Midbrain (tissue), 1 donor: Measurements from ENCODE around the gene ARV1.

Experiments used
- DNase-seq: peaks from one replicate; lab custom pipeline; 2025; lab: John Stamatoyannopoulos, UW

Gene ARV1

GRCh38 chr1:230978491-230979388 lies at the start of gene ARV1, which contains the start of gene TTC13:
Gene ARV1, plus strand, starts transcription at chr1:230979094. Its CDS starts 12 bp downstream, at chr1:230979106.
Gene TTC13, minus strand, starts transcription at chr1:230978861. Its CDS starts 31 bp downstream, at chr1:230978830.
- DNase-seq = peak; percentile 98

DNA sequence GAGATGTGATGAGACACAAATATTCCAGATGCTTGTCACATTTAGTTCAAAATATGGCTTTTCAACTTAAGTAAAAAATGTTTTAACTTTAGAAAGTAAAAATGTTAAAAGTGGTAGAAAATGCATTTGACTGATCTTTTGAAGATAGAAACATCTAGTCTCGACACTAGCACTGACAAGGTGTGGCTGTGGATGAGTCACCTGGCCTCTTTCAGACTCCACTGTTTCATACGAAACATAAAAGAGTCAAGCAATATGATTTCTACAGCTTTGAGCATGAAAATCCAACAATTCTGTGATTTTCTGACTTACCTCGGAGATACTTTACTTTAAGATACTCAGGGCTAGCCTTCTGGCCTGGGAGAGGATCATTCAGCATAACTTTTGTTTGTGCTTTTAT lies 47.9 kb upstream of the ARV1 start:
- no peak for DNase-seq

DNA sequence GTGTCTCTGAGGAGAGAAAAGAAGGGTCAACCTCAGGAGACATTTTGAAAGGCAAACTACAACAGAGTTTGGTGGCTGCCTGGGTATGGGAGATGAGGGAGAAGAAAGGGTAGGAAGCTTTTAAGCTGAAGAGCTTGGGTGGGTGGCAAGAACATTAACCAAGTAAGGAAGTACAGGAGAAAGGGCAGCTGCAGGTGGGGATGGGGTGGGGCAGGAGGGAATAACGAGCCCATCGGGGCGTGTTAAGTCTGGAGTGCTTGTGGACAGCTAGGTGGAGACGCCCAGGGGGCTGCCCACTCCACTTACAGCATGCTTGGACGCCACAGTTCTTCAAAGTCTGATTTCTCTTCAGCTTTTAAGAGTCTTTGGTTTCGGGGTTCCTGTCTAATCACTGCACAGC lies 43.0 kb upstream of the ARV1 start:
- no peak for DNase-seq

- no peak for DNase-seq
These were observed 42.4 kb upstream of the ARV1 start for GRCh38 chr1:230936475-230936874.

GRCh38 chr1:230937371-230937770 lies 41.5 kb upstream of the ARV1 start:
- DNase-seq = no peak

GRCh38 chr1:230938924-230939368 lies 39.9 kb upstream of the ARV1 start:
- no peak for DNase-seq

GRCh38 chr1:230939806-230940489 lies 38.9 kb upstream of the ARV1 start:
- DNase-seq = no peak

- no peak for DNase-seq
These were observed 38.0 kb upstream of the ARV1 start for GRCh38 chr1:230940848-230941247.

DNA sequence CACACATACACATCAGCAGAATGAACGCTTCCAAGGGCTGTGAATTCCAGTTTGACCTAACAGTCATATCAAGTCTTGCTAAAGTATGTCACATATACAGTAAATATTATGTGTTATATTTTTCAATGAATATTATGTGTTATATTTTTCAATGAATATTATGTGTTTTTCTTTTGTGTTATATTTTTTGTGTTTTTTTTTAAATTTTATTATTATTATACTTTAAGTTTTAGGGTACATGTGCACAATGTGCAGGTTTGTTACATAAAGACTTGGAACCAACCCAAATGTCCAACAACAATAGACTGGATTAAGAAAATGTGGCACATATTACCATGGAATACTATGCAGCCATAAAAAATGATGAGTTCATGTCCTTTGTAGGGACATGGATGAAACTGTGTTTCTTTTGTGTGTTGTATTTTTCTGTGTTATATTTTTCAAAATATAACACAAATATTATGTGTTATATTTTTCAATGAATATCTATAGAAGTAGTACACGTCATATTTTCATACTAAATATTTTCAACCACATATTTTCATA lies 35.8 kb upstream of the ARV1 start:
- no peak for DNase-seq

- DNase-seq = no peak
These were observed 30.6 kb upstream of the ARV1 start for GRCh38 chr1:230948301-230948700.

GRCh38 chr1:230948903-230949302 lies 30.0 kb upstream of the ARV1 start:
- no peak for DNase-seq

- DNase-seq = no peak
These were observed 28.5 kb upstream of the ARV1 start for GRCh38 chr1:230950404-230950803.

DNA sequence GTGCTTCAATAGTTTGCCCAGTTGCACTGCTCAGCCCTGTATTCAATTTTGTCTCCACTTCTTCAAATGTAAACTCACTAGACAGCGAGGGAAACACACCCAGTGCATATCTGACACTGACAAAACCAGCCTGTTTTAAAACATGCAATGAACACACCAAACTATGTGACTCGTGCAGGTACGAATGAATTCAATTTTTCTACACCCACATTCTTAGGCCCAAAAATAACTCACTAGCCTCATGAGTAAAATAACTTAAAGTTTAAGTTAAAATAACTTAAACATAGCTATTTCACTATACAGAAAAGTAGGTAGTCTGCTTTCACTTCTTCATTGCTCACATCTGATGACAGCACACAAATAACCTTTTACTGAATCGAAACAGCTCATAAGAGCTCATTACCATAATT lies 21.3 kb upstream of the ARV1 start:
- no peak for DNase-seq

- no peak for DNase-seq
These were observed 20.5 kb upstream of the ARV1 start for GRCh38 chr1:230958370-230958769.

GRCh38 chr1:230964896-230965295 lies 14.0 kb upstream of the ARV1 start:
- DNase-seq = no peak

DNA sequence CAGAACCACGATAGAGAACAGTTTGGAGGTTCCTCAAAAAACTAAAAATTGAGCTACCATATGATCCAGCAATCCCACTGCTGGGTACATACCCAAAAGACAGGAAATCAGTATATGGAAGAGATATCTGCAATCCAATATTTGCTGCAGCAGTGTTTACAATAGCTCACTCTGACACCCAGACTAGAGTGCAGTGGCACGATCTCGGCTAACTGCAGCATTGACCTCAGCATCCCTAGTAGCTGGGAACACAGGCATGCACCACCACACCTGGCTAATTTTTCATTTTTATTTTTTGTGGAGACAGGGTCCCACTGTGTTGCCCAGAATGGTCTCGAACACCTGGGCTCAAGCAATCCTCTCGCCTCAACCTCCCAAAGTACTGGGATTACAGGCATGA lies 13.4 kb upstream of the ARV1 start:
- no peak for DNase-seq

GRCh38 chr1:230966358-230966873 lies 12.5 kb upstream of the ARV1 start:
- no peak for DNase-seq

- DNase-seq = no peak
These were observed 8.5 kb upstream of the ARV1 start for GRCh38 chr1:230970432-230970831.

GRCh38 chr1:230971771-230972170 lies 7.1 kb upstream of the ARV1 start:
- no peak for DNase-seq

DNA sequence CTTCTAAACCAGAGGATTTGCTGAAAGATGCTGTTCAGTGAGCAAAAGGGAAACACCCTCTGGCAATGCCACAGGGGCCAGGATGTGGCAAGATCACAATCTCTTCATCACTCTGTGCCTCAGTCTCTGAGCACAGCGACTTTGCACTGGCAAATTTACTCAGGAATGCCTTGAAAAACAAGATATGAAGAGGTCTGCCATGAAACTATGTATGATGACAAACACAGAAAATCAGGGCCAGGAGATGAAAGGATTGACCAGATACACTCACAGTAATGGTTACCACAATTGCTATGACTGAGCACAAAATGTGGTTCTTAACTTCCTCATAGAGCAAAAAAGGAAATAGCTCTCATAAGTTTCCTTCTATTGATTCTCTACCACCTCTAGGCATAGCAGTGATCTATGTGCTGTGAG lies 6.0 kb upstream of the ARV1 start:
- no peak for DNase-seq

GRCh38 chr1:230975636-230976035 lies 3.3 kb upstream of the ARV1 start:
- DNase-seq = no peak

- DNase-seq = no peak
These were observed 2.5 kb upstream of the ARV1 start for GRCh38 chr1:230976360-230976759.
